ENCODE data around the gene STK10. TPM values are rescaled to one million over a fixed set of nuclear protein-coding genes. Genes with fewer than 3 reads are reported as not detected.

The STK10 gene
- total and polyA plus RNA-seq, 2 of the 8 experiments (the other 6 are each of a cell fraction or from before 2014, with no cell fraction given), result 10.5 to 21.4 TPM

- no peak overlapping the region for H3K4me3 ChIP-seq (ENCODE audit: extremely low read depth in 1 of 4, insufficient read depth in 2 of 4, low read depth in 3 of 4, low read length in 4 of 4)
- H4K5ac ChIP-seq (ENCODE audit: insufficient read length, low read depth, low read length), result no peak overlapping the region
- H4K91ac ChIP-seq (replicated peaks; ENCODE audit: insufficient read length, low read length), result no peak overlapping the region
- ChIA-PET POLR2A (ENCODE audit: partially characterized antibody) (interaction anchor here (1.4 to 1.7 kb wide), 2 partner anchors 14 to 16 kb away, joined by 3 read pairs; no protein-coding TSS in a partner anchor), CTCF (ENCODE audit: partially characterized antibody) (interaction anchor here (0.7 to 2.6 kb wide), 8 partner anchors 12 to 263 kb away, joined by 3 to 13 read pairs (median 4); no protein-coding TSS in a partner anchor)
- H3K14ac ChIP-seq (ENCODE audit: insufficient read length), result no peak overlapping the region
- no peak overlapping the region for H2BK20ac ChIP-seq (ENCODE audit: low read length)
- no peak overlapping the region for H3K23ac ChIP-seq (ENCODE audit: insufficient read length)
- no peaks in the 10 kb centered on the region for H3K79me2 ChIP-seq (ENCODE audit: control insufficient read depth in 1 of 2, insufficient read depth in 2 of 2, low read length in 2 of 2)
- H3K4me1 ChIP-seq (replicated peaks in 1 of 4; ENCODE audit: control insufficient read depth in 3 of 4, insufficient read depth in 4 of 4, low read length in 3 of 4), result peaks cover 0 to 5% (median 4%) of the 10 kb centered on the region in 4 experiments; a peak in 3 of 7 replicates
- H3K36me3 ChIP-seq (ENCODE audit: control insufficient read depth in 2 of 4, insufficient read depth in 4 of 4, low read length in 3 of 4), result no peaks in the 10 kb centered on the region
- 0 out of 2 replicates have a peak overlapping the region, but pooled peaks have one; percentile 26 for H2BK5ac ChIP-seq (ENCODE audit: low read depth, low read length)
- TF ChIP-seq SP1 (IDR thresholded peaks at IDR 0.05; ENCODE audit: low read depth, low read length) (0 out of 2 replicates have a peak, but pooled peaks have one; percentile 44), EP300 (IDR thresholded peaks at IDR 0.05; ENCODE audit: borderline replicate concordance in 1 of 2, low read depth in 2 of 2, low read length in 2 of 2) (peak in 1 of 2 experiments; percentile 48; a peak in 1 of 3 replicates), NANOG (IDR thresholded peaks at IDR 0.05; ENCODE audit: insufficient read depth, low read depth, low read length, poor library complexity, severe bottlenecking) (peak; percentile 21), ZNF274 (IDR thresholded peaks at IDR 0.05; ENCODE audit: borderline replicate concordance, extremely low read depth, low read length) (no peak)
- H4K20me1 ChIP-seq (replicated peaks in 1 of 2; ENCODE audit: control insufficient read depth in 1 of 2, insufficient read depth in 2 of 2, low read length in 2 of 2), result no peaks in the 10 kb centered on the region
- no peak overlapping the region for H4K8ac ChIP-seq (ENCODE audit: extremely low read depth, insufficient read depth, low read length)
- no peak overlapping the region for H3K56ac ChIP-seq (replicated peaks; ENCODE audit: insufficient read length, low read depth, low read length)
- WGBS, 2 experiments (ENCODE audit: extremely low coverage in 1 of 2, insufficient coverage in 1 of 2, insufficient read length in 1 of 2, insufficient replicate concordance in 2 of 2, low coverage in 1 of 2, low lambda C conversion rate in 2 of 2, missing lambda C conversion rate in 1 of 2), result 58% methylated on average over 3 of the region's 3 CpGs; no CpG with 5 or more reads in 1 of the 2 experiments
- no peaks in the 10 kb centered on the region for H3K9me3 ChIP-seq (ENCODE audit: insufficient read depth in 2 of 2, low read depth in 1 of 2, low read length in 1 of 2)
- no peak overlapping the region for H2AFZ ChIP-seq (ENCODE audit: low read length)
- no peaks in the 10 kb centered on the region for H3K23me2 ChIP-seq (ENCODE audit: low read depth, low read length)
- no peaks in the 10 kb centered on the region for H3K27me3 ChIP-seq (replicated peaks in 1 of 4; ENCODE audit: control insufficient read depth in 3 of 4, extremely low read depth in 1 of 4, insufficient read depth in 3 of 4, low read length in 3 of 4)
- no peak for DNase-seq (ENCODE audit: low read depth in 1 of 2, low spot score in 2 of 2)
- H3K18ac ChIP-seq (ENCODE audit: extremely low read depth, low read length), result no peak overlapping the region
- FAIRE-seq, result peak; percentile 63
- no peak overlapping the region for H2BK12ac ChIP-seq (ENCODE audit: low read depth, low read length)
- H3K9ac ChIP-seq (replicated peaks in 1 of 4; ENCODE audit: extremely low read depth in 1 of 4, low read depth in 3 of 4, low read length in 3 of 4), result no peak overlapping the region; a peak in 1 of 7 replicates
- H3K27ac ChIP-seq (ENCODE audit: low read depth, low read length), result peak overlapping the region; percentile 41; the same call in 1 of the 2 replicates
- H3K4ac ChIP-seq (replicated peaks; ENCODE audit: insufficient read length, low read depth, low read length), result no peak overlapping the region
- H2BK120ac ChIP-seq (replicated peaks; ENCODE audit: low read depth, low read length), result no peak overlapping the region
- no peaks in the 10 kb centered on the region for H3K79me1 ChIP-seq (ENCODE audit: low read depth, low read length)
- no peak overlapping the region for H2BK15ac ChIP-seq (ENCODE audit: low read length)
- H2AK5ac ChIP-seq (ENCODE audit: low read depth, low read length), result no peak overlapping the region
- H3K4me2 ChIP-seq (ENCODE audit: insufficient read depth in 1 of 2, low read depth in 2 of 2, low read length in 2 of 2), result peak overlapping the region in 1 of 2 experiments; percentile 24; a peak in 1 of 4 replicates
These were observed 116.6 kb downstream of the STK10 start for GRCh38 chr5:172071309-172071875.

Data from H1 (cell line).